HepG2 (cell line): ENCODE results near the gene NDUFS2. TPM values are rescaled to one million over a fixed set of nuclear protein-coding genes. Genes with fewer than 3 reads are reported as not detected.

ENCODE experiments used
- ARID5B ChIP-seq: IDR thresholded peaks from 2 replicates; pipeline ENCODE4 v1.4.0; 2020; ENCODE audit warnings: mild to moderate bottlenecking, missing genetic modification reagents
- BHLHE40 ChIP-seq: IDR thresholded peaks from 2 replicates; pipeline ENCODE4 v1.6.1; 2011; ENCODE audit warnings: low read length, improper control_type of control experiment
- ELF3 ChIP-seq: IDR thresholded peaks from 2 replicates; pipeline ENCODE4 v1.6.1; 2016; ENCODE audit warnings: missing genetic modification reagents, missing compliant biosample characterization
- HDAC1 ChIP-seq: sonication (generic); formaldehyde crosslinking; IDR thresholded peaks from 2 replicates; pipeline ENCODE4 v1.5.1; 2020; ENCODE audit warnings: mild to moderate bottlenecking, missing genetic modification reagents
- HOXA7 ChIP-seq: sonication (generic); formaldehyde crosslinking; IDR thresholded peaks from 2 replicates; pipeline ENCODE4 v1.8.1; 2022; ENCODE audit warnings: mild to moderate bottlenecking, missing genetic modification reagents, moderate library complexity
- MIXL1 ChIP-seq: IDR thresholded peaks from 2 replicates; pipeline ENCODE4 v1.6.1; 2016
- MLXIP ChIP-seq: sonication (generic); formaldehyde crosslinking; IDR thresholded peaks from 2 replicates; pipeline ENCODE4 v1.9.0; 2021; ENCODE audit warnings: missing genetic modification reagents, borderline replicate concordance
- MTA1 ChIP-seq: sonication (generic); formaldehyde crosslinking; IDR thresholded peaks from 2 replicates; pipeline ENCODE4 v1.4.0; 2020; ENCODE audit warnings: missing genetic modification reagents, mild to moderate bottlenecking, borderline replicate concordance
- NR0B2 ChIP-seq: sonication (generic); formaldehyde crosslinking; IDR thresholded peaks from 2 replicates; pipeline ENCODE4 v1.4.0; 2020; ENCODE audit warnings: mild to moderate bottlenecking, missing genetic modification reagents
- PCBP2 ChIP-seq: fragments of 200-400 bp; formaldehyde crosslinking; optimal IDR thresholded peaks from 2 replicates; pipeline ENCODE3; 2018; ENCODE audit warnings: low read length, low read depth; ENCODE audit not compliant: poor library complexity, severe bottlenecking
- POGZ ChIP-seq: sonication (generic); formaldehyde crosslinking; IDR thresholded peaks from 2 replicates; pipeline ENCODE4 v1.4.0; 2020; ENCODE audit warnings: mild to moderate bottlenecking, missing genetic modification reagents
- RXRB ChIP-seq: IDR thresholded peaks from 2 replicates; pipeline ENCODE4 v1.6.1; 2016; ENCODE audit warnings: borderline replicate concordance, missing genetic modification reagents, missing compliant biosample characterization
- SPEN ChIP-seq: sonication (generic); formaldehyde crosslinking; IDR thresholded peaks from 2 replicates; pipeline ENCODE4 v1.5.1; 2020; ENCODE audit warnings: low read depth, mild to moderate bottlenecking, missing genetic modification reagents
- ZNF224 ChIP-seq: sonication (generic); formaldehyde crosslinking; IDR thresholded peaks from 2 replicates; pipeline ENCODE4 v1.5.0; 2020; ENCODE audit warnings: mild to moderate bottlenecking, missing genetic modification reagents
- ZNF253 ChIP-seq: sonication (generic); formaldehyde crosslinking; IDR thresholded peaks from 2 replicates; pipeline ENCODE4 v1.8.0; 2022; ENCODE audit warnings: mild to moderate bottlenecking, missing genetic modification reagents, borderline replicate concordance
- ZNF546 ChIP-seq: sonication (generic); formaldehyde crosslinking; conservative IDR thresholded peaks from 2 replicates; pipeline ENCODE4 v1.8.1; 2023; ENCODE audit warnings: mild to moderate bottlenecking, missing genetic modification reagents
- ZNF839 ChIP-seq: sonication (generic); formaldehyde crosslinking; IDR thresholded peaks from 2 replicates; pipeline ENCODE4 v1.4.0; 2020; ENCODE audit warnings: missing genetic modification reagents, mild to moderate bottlenecking, borderline replicate concordance
- polyA plus RNA-seq, 8 experiments: library from polyadenylated mRNA; depleted of rRNA in 3 of 8; stranded (reverse) in 7 of 8; unstranded in 1 of 8; fragments of >200 nt; fragmentation: Illumina TruSeq in 4 of 8; extraction: Trizol in 4 of 8; gene quantifications; 2 replicates each; pipeline versions ENCODE4 v1.2.1 to v1.2.3, GENCODE V29; 2011 to 2016; ENCODE audit warnings: low read depth in 4 of 8, missing spikeins in 1 of 8, mixed read lengths in 1 of 8; ENCODE audit not compliant: insufficient read depth in 1 of 8
- total RNA-seq, 5 experiments: library from RNA; depleted of rRNA; stranded (reverse); fragments of >200 nt; fragmentation: Illumina TruSeq; extraction: Trizol; gene quantifications; 2 replicates each; pipeline ENCODE4 v1.2.3, GENCODE V29; 2016; ENCODE audit warnings: low read depth in 1 of 5
- TF ChIP-seq, protein P1 (sequence below): IDR thresholded peaks from 2 replicates; pipeline ENCODE4 v1.6.1; 2012; ENCODE audit warnings: low read depth, low read length, improper control_type of control experiment
- TF ChIP-seq, protein P2 (sequence below): sonication (generic); formaldehyde crosslinking; IDR thresholded peaks from 2 replicates; pipeline ENCODE4 v1.5.0; 2020; ENCODE audit warnings: mild to moderate bottlenecking, missing genetic modification reagents

NDUFS2 gene
- total and polyA plus RNA-seq, 2 of the 13 experiments (the other 11 are each of a cell fraction or from before 2014, with no cell fraction given) = 89.9 to 118 TPM

DNA sequence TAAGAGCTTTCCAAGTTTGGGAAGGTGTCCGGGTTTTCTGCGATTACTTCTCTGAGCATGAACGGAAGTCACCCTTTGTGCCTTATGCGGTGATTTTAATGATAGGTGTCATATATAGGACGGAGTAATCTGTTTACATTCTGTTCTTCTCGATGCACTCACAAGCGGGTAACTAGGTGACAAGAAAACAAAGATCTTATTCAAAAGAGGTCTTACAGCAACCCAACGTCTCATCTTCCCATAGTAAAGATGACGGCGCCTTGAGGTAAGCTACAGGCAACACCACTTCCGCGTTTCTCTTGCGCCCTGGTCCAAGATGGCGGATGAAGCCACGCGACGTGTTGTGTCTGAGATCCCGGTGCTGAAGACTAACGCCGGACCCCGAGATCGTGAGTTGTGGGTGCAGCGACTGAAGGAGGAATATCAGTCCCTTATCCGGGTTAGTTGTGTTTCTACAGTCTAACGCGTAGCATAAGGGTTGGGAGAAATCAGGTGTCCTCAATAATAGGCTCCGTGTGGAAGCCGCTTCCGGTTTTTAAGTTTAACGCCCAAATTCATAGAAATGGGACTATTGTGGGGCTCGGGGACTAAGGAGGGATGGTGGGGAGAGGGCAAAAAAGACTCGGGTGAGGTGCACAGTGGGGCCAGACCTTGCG is 48.4 kb upstream of the NDUFS2 start, which contains the start of gene UFC1 (continued):
- TF ChIP-seq ARID5B (CRISPR knock-in tag) = no peak
- TF ChIP-seq SPEN (CRISPR knock-in tag) = peak; percentile 52
- 0 out of 2 replicates have a peak, but pooled peaks have one; percentile 6 for TF ChIP-seq ZNF839
- peak; percentile 35 for TF ChIP-seq RXRB (CRISPR knock-in tag)
- no peak for TF ChIP-seq NR0B2
- no peak for TF ChIP-seq ZNF546
- TF ChIP-seq ELF3 (CRISPR knock-in tag) = peak; percentile 93
- no peak for TF ChIP-seq PCBP2
- peak; percentile 53 for TF ChIP-seq HDAC1 (CRISPR knock-in tag)
- peak; percentile 66; the same call in 1 of the 2 replicates for TF ChIP-seq POGZ
- no peak for TF ChIP-seq HOXA7 (CRISPR knock-in tag)
- TF ChIP-seq, protein P1, sequence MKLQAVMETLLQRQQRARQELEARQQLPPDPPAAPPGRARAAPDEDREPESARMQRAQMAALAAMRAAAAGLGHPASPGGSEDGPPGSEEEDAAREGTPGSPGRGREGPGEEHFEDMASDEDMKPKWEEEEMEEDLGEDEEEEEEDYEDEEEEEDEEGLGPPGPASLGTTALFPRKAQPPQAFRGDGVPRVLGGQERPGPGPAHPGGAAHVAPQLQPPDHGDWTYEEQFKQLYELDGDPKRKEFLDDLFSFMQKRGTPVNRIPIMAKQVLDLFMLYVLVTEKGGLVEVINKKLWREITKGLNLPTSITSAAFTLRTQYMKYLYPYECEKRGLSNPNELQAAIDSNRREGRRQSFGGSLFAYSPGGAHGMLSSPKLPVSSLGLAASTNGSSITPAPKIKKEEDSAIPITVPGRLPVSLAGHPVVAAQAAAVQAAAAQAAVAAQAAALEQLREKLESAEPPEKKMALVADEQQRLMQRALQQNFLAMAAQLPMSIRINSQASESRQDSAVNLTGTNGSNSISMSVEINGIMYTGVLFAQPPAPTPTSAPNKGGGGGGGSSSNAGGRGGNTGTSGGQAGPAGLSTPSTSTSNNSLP = no peak
- TF ChIP-seq BHLHE40 = no peak
- no peak; the same call in 1 of the 2 replicates for TF ChIP-seq MIXL1 (CRISPR knock-in tag)
- TF ChIP-seq ZNF224 (CRISPR knock-in tag) = no peak
- no peak for TF ChIP-seq ZNF253 (CRISPR knock-in tag)
- 0 out of 2 replicates have a peak, but pooled peaks have one; percentile 32 for TF ChIP-seq MTA1 (CRISPR knock-in tag)
- no peak for TF ChIP-seq MLXIP (CRISPR knock-in tag)
- TF ChIP-seq, protein P2, sequence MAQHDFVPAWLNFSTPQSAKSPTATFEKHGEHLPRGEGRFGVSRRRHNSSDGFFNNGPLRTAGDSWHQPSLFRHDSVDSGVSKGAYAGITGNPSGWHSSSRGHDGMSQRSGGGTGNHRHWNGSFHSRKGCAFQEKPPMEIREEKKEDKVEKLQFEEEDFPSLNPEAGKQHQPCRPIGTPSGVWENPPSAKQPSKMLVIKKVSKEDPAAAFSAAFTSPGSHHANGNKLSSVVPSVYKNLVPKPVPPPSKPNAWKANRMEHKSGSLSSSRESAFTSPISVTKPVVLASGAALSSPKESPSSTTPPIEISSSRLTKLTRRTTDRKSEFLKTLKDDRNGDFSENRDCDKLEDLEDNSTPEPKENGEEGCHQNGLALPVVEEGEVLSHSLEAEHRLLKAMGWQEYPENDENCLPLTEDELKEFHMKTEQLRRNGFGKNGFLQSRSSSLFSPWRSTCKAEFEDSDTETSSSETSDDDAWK = no peak
